ENCODE measurements around the gene CCNE1. TPM values are rescaled to one million over a fixed set of nuclear protein-coding genes. Genes with fewer than 3 reads are reported as not detected.

CCNE1 gene
- total RNA-seq, 1 donor = 4.7 TPM

GRCh38 chr19:29845574-29846176, 33.9 kb downstream of the CCNE1 start:
- Histone ChIP-seq H3K27me3 (ENCODE audit: insufficient read depth, low read length) (peaks cover 14% of the 10 kb centered on the region), H3K36me3 (ENCODE audit: insufficient read depth, low read length) (no peaks in the 10 kb centered on the region), H2AFZ (ENCODE audit: low read length) (peak overlapping the region; percentile 98), H3K9me3 (ENCODE audit: low read depth, low read length) (no peaks in the 10 kb centered on the region), H3K4me1 (ENCODE audit: insufficient read depth, low read length) (peaks cover 10% of the 10 kb centered on the region), H3K79me2 (ENCODE audit: insufficient read depth, low read length) (no peaks in the 10 kb centered on the region), H3K4me3 (ENCODE audit: insufficient read depth, low read length) (peak overlapping the region; percentile 74), H3K27ac (ENCODE audit: low read depth, low read length) (peak overlapping the region; percentile 3), H3K4me2 (ENCODE audit: insufficient read depth, low read length) (peak overlapping the region; percentile 89), H4K20me1 (ENCODE audit: insufficient read depth, low read length) (peaks cover 5% of the 10 kb centered on the region)
- no peak for DNase-seq (ENCODE audit: insufficient read length, low spot score, missing footprints)
- TF ChIP-seq CTCF (IDR thresholded peaks at IDR 0.05; ENCODE audit: extremely low read depth, low read depth, low read length) = no peak

- peaks cover 7% of the 10 kb centered on the region for H3K4me1 ChIP-seq (ENCODE audit: insufficient read depth, low read length)
- H4K20me1 ChIP-seq (ENCODE audit: insufficient read depth, low read length) = no peaks in the 10 kb centered on the region
- H2AFZ ChIP-seq (ENCODE audit: low read length) = no peak overlapping the region
- no peak for TF ChIP-seq CTCF (IDR thresholded peaks at IDR 0.05; ENCODE audit: extremely low read depth, low read depth, low read length)
- no peaks in the 10 kb centered on the region for H3K79me2 ChIP-seq (ENCODE audit: insufficient read depth, low read length)
- H3K27ac ChIP-seq (ENCODE audit: low read depth, low read length) = no peak overlapping the region
- no peak overlapping the region for H3K4me2 ChIP-seq (ENCODE audit: insufficient read depth, low read length)
- H3K36me3 ChIP-seq (ENCODE audit: insufficient read depth, low read length) = no peaks in the 10 kb centered on the region
- H3K4me3 ChIP-seq (ENCODE audit: insufficient read depth, low read length) = no peak overlapping the region
- H3K27me3 ChIP-seq (ENCODE audit: insufficient read depth, low read length) = no peaks in the 10 kb centered on the region
- DNase-seq (ENCODE audit: insufficient read length, low spot score, missing footprints) = no peak
- no peaks in the 10 kb centered on the region for H3K9me3 ChIP-seq (ENCODE audit: low read depth, low read length)
These were observed 37.4 kb downstream of the CCNE1 start for GRCh38 chr19:29849208-29849607.

- Histone ChIP-seq H3K27me3 (ENCODE audit: insufficient read depth, low read length) (no peaks in the 10 kb centered on the region), H3K36me3 (ENCODE audit: insufficient read depth, low read length) (no peaks in the 10 kb centered on the region), H3K4me1 (ENCODE audit: insufficient read depth, low read length) (peaks cover 3% of the 10 kb centered on the region), H3K4me3 (ENCODE audit: insufficient read depth, low read length) (no peak overlapping the region), H4K20me1 (ENCODE audit: insufficient read depth, low read length) (no peaks in the 10 kb centered on the region), H2AFZ (ENCODE audit: low read length) (no peak overlapping the region), H3K4me2 (ENCODE audit: insufficient read depth, low read length) (no peak overlapping the region), H3K9me3 (ENCODE audit: low read depth, low read length) (no peaks in the 10 kb centered on the region), H3K27ac (ENCODE audit: low read depth, low read length) (no peak overlapping the region), H3K79me2 (ENCODE audit: insufficient read depth, low read length) (no peaks in the 10 kb centered on the region)
- TF ChIP-seq CTCF (IDR thresholded peaks at IDR 0.05; ENCODE audit: extremely low read depth, low read depth, low read length) = no peak
- no peak for DNase-seq (ENCODE audit: insufficient read length, low spot score, missing footprints)
These were observed 38.7 kb downstream of the CCNE1 start for GRCh38 chr19:29850482-29850881.

- Histone ChIP-seq H3K9me3 (ENCODE audit: low read depth, low read length) (no peaks in the 10 kb centered on the region), H3K4me2 (ENCODE audit: insufficient read depth, low read length) (no peak overlapping the region), H3K4me1 (ENCODE audit: insufficient read depth, low read length) (no peaks in the 10 kb centered on the region), H2AFZ (ENCODE audit: low read length) (no peak overlapping the region), H3K27ac (ENCODE audit: low read depth, low read length) (no peak overlapping the region), H3K27me3 (ENCODE audit: insufficient read depth, low read length) (no peaks in the 10 kb centered on the region), H3K36me3 (ENCODE audit: insufficient read depth, low read length) (no peaks in the 10 kb centered on the region), H4K20me1 (ENCODE audit: insufficient read depth, low read length) (no peaks in the 10 kb centered on the region), H3K4me3 (ENCODE audit: insufficient read depth, low read length) (no peak overlapping the region), H3K79me2 (ENCODE audit: insufficient read depth, low read length) (no peaks in the 10 kb centered on the region)
- no peak for DNase-seq (ENCODE audit: insufficient read length, low spot score, missing footprints)
- no peak for TF ChIP-seq CTCF (IDR thresholded peaks at IDR 0.05; ENCODE audit: extremely low read depth, low read depth, low read length)
These were observed 40.2 kb downstream of the CCNE1 start for GRCh38 chr19:29851769-29852521.

Measured in osteoblast (primary cell).